ENCODE data around the gene HSD11B2. TPM values are rescaled to one million over a fixed set of nuclear protein-coding genes. Genes with fewer than 3 reads are reported as not detected.

HSD11B2 gene
- total and polyA plus RNA-seq, 10 of the 15 experiments (the other 5 are each of a cell fraction or from before 2014, with no cell fraction given) = 0.09 to 0.34 (median 0.21) TPM; not detected in 2

DNA sequence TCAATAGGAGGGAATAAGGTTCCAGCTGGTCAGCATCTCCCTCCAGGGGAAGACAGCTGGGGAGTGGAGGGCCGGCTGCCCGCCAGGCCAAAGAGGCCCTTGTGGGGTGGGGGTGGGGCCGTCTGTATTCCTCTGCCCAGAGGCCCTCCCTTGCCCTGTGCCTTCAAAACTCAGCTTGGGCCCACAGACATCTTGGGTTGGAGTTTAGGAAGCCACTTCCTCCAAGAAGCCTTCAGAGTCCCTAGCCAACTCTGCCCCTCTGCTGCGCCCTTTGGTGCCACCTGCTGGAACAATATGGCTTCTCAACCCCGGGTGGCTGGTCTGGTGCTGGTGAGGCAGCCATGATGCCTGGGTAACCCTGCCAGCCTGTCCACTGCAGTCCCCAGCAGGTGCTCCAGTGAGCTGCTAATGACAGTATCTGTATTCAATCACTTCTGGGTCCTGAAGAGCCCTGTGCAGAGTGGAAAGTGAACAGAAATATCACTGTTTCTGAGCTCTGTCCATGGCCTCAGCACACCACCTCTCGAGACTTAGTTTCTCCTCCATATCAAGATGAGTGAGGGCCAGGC, 16.7 kb downstream of the HSD11B2 start (continued):
- TF ChIP-seq, protein P1, sequence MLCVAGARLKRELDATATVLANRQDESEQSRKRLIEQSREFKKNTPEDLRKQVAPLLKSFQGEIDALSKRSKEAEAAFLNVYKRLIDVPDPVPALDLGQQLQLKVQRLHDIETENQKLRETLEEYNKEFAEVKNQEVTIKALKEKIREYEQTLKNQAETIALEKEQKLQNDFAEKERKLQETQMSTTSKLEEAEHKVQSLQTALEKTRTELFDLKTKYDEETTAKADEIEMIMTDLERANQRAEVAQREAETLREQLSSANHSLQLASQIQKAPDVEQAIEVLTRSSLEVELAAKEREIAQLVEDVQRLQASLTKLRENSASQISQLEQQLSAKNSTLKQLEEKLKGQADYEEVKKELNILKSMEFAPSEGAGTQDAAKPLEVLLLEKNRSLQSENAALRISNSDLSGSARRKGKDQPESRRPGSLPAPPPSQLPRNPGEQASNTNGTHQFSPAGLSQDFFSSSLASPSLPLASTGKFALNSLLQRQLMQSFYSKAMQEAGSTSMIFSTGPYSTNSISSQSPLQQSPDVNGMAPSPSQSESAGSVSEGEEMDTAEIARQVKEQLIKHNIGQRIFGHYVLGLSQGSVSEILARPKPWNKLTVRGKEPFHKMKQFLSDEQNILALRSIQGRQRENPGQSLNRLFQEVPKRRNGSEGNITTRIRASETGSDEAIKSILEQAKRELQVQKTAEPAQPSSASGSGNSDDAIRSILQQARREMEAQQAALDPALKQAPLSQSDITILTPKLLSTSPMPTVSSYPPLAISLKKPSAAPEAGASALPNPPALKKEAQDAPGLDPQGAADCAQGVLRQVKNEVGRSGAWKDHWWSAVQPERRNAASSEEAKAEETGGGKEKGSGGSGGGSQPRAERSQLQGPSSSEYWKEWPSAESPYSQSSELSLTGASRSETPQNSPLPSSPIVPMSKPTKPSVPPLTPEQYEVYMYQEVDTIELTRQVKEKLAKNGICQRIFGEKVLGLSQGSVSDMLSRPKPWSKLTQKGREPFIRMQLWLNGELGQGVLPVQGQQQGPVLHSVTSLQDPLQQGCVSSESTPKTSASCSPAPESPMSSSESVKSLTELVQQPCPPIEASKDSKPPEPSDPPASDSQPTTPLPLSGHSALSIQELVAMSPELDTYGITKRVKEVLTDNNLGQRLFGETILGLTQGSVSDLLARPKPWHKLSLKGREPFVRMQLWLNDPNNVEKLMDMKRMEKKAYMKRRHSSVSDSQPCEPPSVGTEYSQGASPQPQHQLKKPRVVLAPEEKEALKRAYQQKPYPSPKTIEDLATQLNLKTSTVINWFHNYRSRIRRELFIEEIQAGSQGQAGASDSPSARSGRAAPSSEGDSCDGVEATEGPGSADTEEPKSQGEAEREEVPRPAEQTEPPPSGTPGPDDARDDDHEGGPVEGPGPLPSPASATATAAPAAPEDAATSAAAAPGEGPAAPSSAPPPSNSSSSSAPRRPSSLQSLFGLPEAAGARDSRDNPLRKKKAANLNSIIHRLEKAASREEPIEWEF (IDR thresholded peaks at IDR 0.05; ENCODE audit: insufficient replicate concordance, low read depth, low read length) = no peak
- TF ChIP-seq ZZZ3 (IDR thresholded peaks at IDR 0.05; ENCODE audit: control insufficient read depth, insufficient read length, low read depth) = no peak
- TF ChIP-seq SMARCA5 (IDR thresholded peaks at IDR 0.05) = peak; percentile 70; the same call in 1 of the 2 replicates
- TF ChIP-seq BHLHE40 (IDR thresholded peaks at IDR 0.05; ENCODE audit: borderline replicate concordance in 1 of 2, low read depth in 2 of 2, low read length in 1 of 2) = no peak
- TF ChIP-seq NR2F1 (conservative IDR thresholded peaks at IDR 0.05) = no peak
- TF ChIP-seq TARDBP (IDR thresholded peaks at IDR 0.05; ENCODE audit: borderline replicate concordance) = no peak
- no peak for TF ChIP-seq RAD51 (IDR thresholded peaks at IDR 0.05)
- peak; percentile 64; the same call in 1 of the 2 replicates for TF ChIP-seq SMC3 (IDR thresholded peaks at IDR 0.05; ENCODE audit: borderline replicate concordance, low read length)
- TF ChIP-seq, protein P2, sequence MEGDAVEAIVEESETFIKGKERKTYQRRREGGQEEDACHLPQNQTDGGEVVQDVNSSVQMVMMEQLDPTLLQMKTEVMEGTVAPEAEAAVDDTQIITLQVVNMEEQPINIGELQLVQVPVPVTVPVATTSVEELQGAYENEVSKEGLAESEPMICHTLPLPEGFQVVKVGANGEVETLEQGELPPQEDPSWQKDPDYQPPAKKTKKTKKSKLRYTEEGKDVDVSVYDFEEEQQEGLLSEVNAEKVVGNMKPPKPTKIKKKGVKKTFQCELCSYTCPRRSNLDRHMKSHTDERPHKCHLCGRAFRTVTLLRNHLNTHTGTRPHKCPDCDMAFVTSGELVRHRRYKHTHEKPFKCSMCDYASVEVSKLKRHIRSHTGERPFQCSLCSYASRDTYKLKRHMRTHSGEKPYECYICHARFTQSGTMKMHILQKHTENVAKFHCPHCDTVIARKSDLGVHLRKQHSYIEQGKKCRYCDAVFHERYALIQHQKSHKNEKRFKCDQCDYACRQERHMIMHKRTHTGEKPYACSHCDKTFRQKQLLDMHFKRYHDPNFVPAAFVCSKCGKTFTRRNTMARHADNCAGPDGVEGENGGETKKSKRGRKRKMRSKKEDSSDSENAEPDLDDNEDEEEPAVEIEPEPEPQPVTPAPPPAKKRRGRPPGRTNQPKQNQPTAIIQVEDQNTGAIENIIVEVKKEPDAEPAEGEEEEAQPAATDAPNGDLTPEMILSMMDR (IDR thresholded peaks at IDR 0.05 in 2 of 3, conservative IDR thresholded peaks at IDR 0.05 in 1 of 3; ENCODE audit: control insufficient read depth in 2 of 3, extremely low read depth in 1 of 3, insufficient read depth in 1 of 3, low read depth in 3 of 3, low read length in 3 of 3) = peak; percentile 71 to 80 (median 75)
